Measurements from ENCODE around the gene MARK2.

Gene MARK2

DNA sequence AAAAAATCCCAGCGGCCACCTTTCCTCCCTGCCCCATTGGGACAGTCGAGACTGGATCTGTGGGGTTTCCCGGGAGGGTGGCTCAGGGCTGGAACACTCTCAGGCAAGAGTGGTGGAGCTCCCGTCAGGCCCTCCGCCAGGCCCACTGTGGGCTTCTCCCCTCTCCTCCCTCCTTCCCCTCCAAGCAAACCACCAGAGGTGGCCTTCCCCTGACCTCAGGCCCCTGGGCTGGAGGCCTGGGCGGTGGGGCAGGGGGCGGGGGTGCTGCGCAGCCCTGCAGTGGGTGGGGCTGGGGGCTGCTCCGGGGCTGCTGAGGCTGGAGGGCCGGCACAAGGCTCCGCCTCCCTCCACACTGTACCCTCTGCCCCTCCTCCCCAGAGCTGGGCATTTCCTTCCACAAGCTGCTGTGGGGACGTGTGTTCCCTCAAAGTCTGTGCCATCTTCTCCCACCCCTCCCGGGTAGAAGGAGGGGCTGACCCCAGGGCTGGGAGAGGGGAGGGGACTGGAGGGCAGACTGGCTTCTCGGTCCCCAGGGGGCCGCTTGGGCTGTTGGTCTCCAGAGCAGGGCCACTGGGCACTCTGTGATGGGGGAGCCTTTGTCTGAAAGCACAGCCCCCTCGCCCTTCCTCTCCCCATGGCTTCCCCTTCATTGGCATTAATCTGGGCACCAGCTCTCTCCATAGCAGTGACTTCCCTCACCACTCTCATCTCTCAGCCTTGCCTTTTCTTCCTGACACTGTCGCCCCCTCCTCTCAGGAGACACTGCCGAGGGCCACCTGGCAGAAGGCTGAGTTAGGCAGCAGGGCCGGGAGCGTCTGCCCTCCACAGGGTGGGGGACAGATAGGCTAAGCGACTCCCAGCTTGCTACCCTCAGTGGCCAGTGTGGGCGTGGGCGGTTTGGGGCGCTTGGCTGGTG lies 70.9 kb downstream of the MARK2 start:
- Histone ChIP-seq H3K4me2 (ENCODE audit: low read depth, low read length, poor library complexity, severe bottlenecking) (no peak overlapping the region), H3K4me3 (ENCODE audit: low read length, poor library complexity, severe bottlenecking) (no peak overlapping the region)
- TF ChIP-seq, protein P1, sequence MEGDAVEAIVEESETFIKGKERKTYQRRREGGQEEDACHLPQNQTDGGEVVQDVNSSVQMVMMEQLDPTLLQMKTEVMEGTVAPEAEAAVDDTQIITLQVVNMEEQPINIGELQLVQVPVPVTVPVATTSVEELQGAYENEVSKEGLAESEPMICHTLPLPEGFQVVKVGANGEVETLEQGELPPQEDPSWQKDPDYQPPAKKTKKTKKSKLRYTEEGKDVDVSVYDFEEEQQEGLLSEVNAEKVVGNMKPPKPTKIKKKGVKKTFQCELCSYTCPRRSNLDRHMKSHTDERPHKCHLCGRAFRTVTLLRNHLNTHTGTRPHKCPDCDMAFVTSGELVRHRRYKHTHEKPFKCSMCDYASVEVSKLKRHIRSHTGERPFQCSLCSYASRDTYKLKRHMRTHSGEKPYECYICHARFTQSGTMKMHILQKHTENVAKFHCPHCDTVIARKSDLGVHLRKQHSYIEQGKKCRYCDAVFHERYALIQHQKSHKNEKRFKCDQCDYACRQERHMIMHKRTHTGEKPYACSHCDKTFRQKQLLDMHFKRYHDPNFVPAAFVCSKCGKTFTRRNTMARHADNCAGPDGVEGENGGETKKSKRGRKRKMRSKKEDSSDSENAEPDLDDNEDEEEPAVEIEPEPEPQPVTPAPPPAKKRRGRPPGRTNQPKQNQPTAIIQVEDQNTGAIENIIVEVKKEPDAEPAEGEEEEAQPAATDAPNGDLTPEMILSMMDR (conservative IDR thresholded peaks at IDR 0.05; ENCODE audit: low read length), result no peak
- TF ChIP-seq EZH2phosphoT487 (IDR thresholded peaks at IDR 0.05; ENCODE audit: borderline replicate concordance), result no peak

DNA sequence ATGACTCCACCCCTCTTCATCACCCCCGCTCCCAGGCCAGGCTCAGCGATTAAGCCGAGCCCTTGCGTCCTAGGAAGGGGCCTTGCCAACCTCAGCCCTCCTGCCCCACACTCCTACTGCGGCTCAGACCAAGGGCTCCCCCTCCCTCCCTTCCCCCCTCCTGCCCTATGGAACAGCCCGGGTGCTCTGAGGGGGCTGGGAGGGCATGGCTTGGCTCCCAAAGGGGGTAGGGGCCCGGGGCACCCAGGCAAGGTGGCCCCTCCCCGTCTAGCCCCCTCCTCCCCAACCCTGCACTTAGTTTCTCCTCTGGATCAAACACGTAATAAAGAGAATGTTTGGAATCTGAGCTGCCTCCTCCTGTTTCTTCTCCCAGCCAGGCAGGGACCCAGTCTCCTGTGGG lies 71.8 kb downstream of the MARK2 start:
- H3K4me1 ChIP-seq (ENCODE audit: insufficient read depth, low read length, poor library complexity, severe bottlenecking), result peaks cover 6% of the 10 kb centered on the region
- TF ChIP-seq, protein P1 (conservative IDR thresholded peaks at IDR 0.05; ENCODE audit: low read length), result no peak
- TF ChIP-seq EZH2phosphoT487 (IDR thresholded peaks at IDR 0.05; ENCODE audit: borderline replicate concordance), result no peak
- H4K20me1 ChIP-seq (ENCODE audit: insufficient read depth, low read length, poor library complexity, severe bottlenecking), result no peaks in the 10 kb centered on the region
- no peaks in the 10 kb centered on the region for H3K9me2 ChIP-seq (replicated peaks; ENCODE audit: low read depth, low read length)
- H3K36me3 ChIP-seq (ENCODE audit: insufficient read depth, low read length), result peaks cover 27% of the 10 kb centered on the region; the same call in 1 of the 2 replicates
- H3K4me2 ChIP-seq (ENCODE audit: low read depth, low read length, poor library complexity, severe bottlenecking), result no peak overlapping the region
- no peak overlapping the region for H3K9ac ChIP-seq (ENCODE audit: low read depth, low read length, poor library complexity, severe bottlenecking)
- H3K9me3 ChIP-seq (ENCODE audit: insufficient read depth, low read depth, low read length), result no peaks in the 10 kb centered on the region
- H3F3A ChIP-seq (ENCODE audit: low read depth), result no peaks in the 10 kb centered on the region
- no peaks in the 10 kb centered on the region for H3K27me3 ChIP-seq (ENCODE audit: insufficient read depth, low read length, poor library complexity, severe bottlenecking)
- H2AFZ ChIP-seq (ENCODE audit: low read length), result no peak overlapping the region
- H3K79me2 ChIP-seq (ENCODE audit: insufficient read depth, low read length), result no peaks in the 10 kb centered on the region
- no peak overlapping the region for H3K4me3 ChIP-seq (ENCODE audit: low read length, poor library complexity, severe bottlenecking)

More for the DNA sequence above, 70.9 kb downstream of the MARK2 start:
- H4K20me1 ChIP-seq (ENCODE audit: insufficient read depth, low read length, poor library complexity, severe bottlenecking), result no peaks in the 10 kb centered on the region
- H3K9me3 ChIP-seq (ENCODE audit: insufficient read depth, low read depth, low read length), result no peaks in the 10 kb centered on the region
- H3K27me3 ChIP-seq (ENCODE audit: insufficient read depth, low read length, poor library complexity, severe bottlenecking), result no peaks in the 10 kb centered on the region
- no peak overlapping the region for H3K9ac ChIP-seq (ENCODE audit: low read depth, low read length, poor library complexity, severe bottlenecking)
- H3F3A ChIP-seq (ENCODE audit: low read depth), result no peaks in the 10 kb centered on the region
- H3K4me1 ChIP-seq (ENCODE audit: insufficient read depth, low read length, poor library complexity, severe bottlenecking), result peaks cover 5% of the 10 kb centered on the region
- no peaks in the 10 kb centered on the region for H3K9me2 ChIP-seq (replicated peaks; ENCODE audit: low read depth, low read length)
- no peak overlapping the region for H2AFZ ChIP-seq (ENCODE audit: low read length)
- peaks cover 35% of the 10 kb centered on the region; the same call in 1 of the 2 replicates for H3K36me3 ChIP-seq (ENCODE audit: insufficient read depth, low read length)
- no peaks in the 10 kb centered on the region for H3K79me2 ChIP-seq (ENCODE audit: insufficient read depth, low read length)

DNA sequence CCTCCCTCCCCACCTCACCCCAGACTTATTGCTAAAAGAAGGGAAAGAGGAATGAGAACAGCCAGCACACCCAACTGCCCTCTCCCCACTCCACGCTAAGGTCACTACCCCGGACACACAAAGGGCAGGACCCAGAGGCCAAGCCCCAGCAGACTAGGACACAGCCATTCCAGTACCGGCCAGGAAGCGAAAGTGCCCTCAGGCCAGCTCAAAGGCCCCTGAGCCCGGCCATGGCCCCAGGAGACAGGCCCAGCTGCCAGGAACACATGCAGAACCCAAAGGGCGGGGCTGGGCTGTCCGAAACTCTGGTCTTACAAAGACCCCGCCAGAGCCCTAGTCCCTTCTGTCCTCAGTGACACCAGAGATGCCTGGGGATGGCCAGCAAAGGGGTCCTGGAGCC lies 72.5 kb downstream of the MARK2 start:
- Histone ChIP-seq H4K20me1 (ENCODE audit: insufficient read depth, low read length, poor library complexity, severe bottlenecking) (no peaks in the 10 kb centered on the region), H2AFZ (ENCODE audit: low read length) (no peak overlapping the region), H3K9ac (ENCODE audit: low read depth, low read length, poor library complexity, severe bottlenecking) (no peak overlapping the region), H3F3A (ENCODE audit: low read depth) (no peaks in the 10 kb centered on the region), H3K36me3 (ENCODE audit: insufficient read depth, low read length) (peaks cover 22% of the 10 kb centered on the region; the same call in 1 of the 2 replicates), H3K79me2 (ENCODE audit: insufficient read depth, low read length) (no peaks in the 10 kb centered on the region), H3K4me3 (ENCODE audit: low read length, poor library complexity, severe bottlenecking) (no peak overlapping the region), H3K9me2 (replicated peaks; ENCODE audit: low read depth, low read length) (no peaks in the 10 kb centered on the region), H3K4me2 (ENCODE audit: low read depth, low read length, poor library complexity, severe bottlenecking) (no peak overlapping the region), H3K9me3 (ENCODE audit: insufficient read depth, low read depth, low read length) (no peaks in the 10 kb centered on the region), H3K27me3 (ENCODE audit: insufficient read depth, low read length, poor library complexity, severe bottlenecking) (no peaks in the 10 kb centered on the region), H3K4me1 (ENCODE audit: insufficient read depth, low read length, poor library complexity, severe bottlenecking) (peaks cover 12% of the 10 kb centered on the region)
- TF ChIP-seq, protein P1 (conservative IDR thresholded peaks at IDR 0.05; ENCODE audit: low read length), result no peak
- no peak for TF ChIP-seq EZH2phosphoT487 (IDR thresholded peaks at IDR 0.05; ENCODE audit: borderline replicate concordance)
